Jurkat, Clone E6-1 (cell line): ENCODE results near the gene CUL2.

ENCODE experiments used
- DNase-seq: peaks from one replicate; pipeline ENCODE4 v3.0.0-alpha.2; 2011; ENCODE audit warnings: low read depth, low spot score
- H3K4me3 ChIP-seq: 2 replicates; pipeline ENCODE4 v1.5.1; 2011; ENCODE audit warnings: mild to moderate bottlenecking, low read length, control low read depth, moderate library complexity

CUL2 gene

DNA sequence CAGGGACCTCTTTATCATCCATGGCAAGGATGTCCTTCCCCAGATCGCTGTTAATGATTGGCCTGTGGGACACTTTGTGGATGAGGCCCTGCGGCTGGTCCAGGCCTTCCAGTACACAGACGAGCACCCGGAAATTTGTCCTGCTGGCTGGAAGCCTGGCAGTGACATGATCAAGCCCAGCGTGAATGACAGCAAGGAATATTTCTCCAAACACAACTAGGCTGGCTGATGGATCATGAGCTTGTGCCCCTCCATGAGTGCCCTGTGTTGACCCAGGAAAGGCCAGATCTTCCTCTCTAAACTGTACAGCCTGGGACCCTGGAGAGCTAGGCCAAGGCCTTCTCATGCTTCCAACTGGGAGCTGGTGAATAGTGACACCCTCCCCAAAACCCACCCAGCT lies 124.1 kb downstream of the CUL2 start:
- DNase-seq: no peak
- no peak overlapping the region for H3K4me3 ChIP-seq

DNA sequence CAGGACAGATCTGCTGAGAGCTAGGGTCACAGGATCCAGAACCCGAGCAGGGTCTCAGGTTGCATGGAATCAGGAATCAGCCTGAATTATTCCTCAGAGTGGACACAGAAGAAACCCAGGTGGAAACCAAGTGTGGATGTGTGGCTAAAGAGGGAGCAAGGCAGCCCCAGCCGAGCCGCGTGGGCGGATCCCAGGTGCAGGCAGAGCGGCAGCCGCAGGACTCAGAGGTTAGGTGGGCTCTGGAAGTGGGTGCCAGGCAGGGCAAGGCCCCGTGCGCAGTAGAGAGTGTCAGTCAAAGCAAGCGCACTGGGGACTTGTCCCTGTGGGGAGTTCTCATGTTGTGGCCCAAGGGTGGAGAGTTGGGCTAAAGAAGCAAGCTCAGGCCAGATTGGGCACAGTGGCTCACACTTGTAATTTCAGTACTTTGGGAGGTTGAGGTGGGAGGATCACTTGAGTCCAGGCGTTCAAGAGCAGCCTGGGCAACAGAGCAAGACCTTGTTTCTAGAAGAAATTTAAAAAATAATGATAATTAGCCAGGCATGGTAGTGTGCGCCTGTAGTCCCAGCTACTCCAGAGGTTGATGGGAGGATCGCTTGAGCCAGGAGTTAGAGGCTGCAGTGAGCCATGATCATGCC lies 125.9 kb downstream of the CUL2 start:
- no peak for DNase-seq

DNA sequence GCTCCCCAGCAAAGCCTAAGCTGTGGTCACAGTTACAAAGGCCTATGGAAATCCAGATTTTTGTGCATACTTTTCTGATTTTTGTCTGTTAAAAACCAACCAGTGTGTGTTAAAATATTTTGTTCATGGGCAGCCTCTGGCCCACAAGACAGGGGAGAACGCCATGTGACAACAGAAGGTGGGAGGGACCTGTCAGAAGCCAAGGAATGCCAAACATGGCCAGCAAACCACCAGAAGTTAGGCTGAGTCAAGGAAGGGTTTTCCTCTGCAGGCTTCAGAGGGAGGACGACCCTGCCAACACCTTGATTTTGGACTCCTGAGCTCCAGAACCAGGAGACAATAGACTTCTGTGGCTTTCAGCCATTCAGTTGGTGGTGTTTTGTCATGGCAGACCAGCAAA lies 127.3 kb downstream of the CUL2 start:
- no peak for DNase-seq
- no peak overlapping the region for H3K4me3 ChIP-seq

More for the DNA sequence above, 125.9 kb downstream of the CUL2 start:
- H3K4me3 ChIP-seq: no peak overlapping the region

DNA sequence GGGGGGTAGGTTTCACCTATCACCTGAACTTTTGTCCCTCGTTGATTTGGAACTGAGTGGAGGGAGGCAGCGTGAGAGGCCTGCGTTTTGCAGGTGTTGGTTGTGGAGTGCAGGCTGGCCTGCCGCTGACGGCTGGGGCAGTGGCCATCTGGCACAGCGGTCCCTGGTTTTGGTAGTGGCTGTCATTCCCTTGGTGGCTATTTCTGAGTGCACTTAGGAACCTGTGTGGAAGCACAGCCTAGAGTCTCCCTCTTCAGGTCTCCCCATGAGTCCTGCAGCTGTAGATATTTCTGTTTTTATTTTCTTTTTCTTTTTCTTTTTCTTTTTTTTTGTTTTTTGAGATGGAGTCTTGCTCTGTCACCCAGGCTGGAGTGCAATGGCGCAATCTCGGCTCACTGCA lies 129.2 kb downstream of the CUL2 start:
- no peak overlapping the region for H3K4me3 ChIP-seq
- DNase-seq: no peak

DNA sequence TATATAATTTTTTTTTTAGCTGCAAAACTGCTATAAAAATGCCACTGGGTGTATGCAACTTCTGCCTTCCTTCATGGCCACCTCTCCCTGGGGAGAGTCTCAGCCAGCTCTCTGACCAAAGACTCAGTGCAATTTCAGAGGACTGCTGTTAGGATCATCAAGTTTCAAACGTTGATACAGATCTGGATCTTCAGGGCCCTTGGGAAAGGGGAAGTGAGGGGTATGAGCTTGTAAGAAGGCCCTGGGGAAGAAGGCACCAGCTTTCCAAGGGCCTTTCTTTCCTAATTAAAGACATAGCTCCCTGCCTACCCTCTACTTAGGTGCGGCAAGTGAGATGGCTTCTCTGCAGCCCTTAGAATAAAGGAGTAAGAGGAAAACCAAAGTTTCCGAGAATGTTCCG lies 130.4 kb downstream of the CUL2 start:
- H3K4me3 ChIP-seq: no peak overlapping the region
- DNase-seq: no peak

DNA sequence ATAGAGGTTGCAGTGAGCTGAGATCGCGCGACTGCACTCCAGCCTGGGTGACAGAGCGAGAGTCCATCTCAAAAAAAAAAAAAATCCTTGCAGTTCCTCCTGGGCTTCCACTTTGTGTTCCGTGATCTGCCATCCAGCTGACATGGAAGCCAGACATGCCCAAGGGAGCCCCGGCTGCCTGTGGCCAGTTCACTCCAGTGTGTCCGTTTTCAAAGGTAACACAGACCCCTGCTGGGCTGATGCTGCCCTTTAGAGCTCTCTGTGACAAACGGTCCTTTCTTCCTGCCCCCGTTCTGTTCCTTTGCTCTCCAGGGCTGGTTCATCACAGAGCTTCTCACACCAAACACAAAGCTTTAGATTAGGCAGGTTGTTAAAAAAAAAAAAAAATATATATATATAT lies 130.8 kb downstream of the CUL2 start:
- H3K4me3 ChIP-seq: no peak overlapping the region
- DNase-seq: no peak
